ENCODE measurements around the gene FEZ2.

Gene FEZ2

GRCh38 chr2:36528274-36528673 lies 69.7 kb downstream of the FEZ2 start:
- no peak for DNase-seq

GRCh38 chr2:36526226-36526625 lies 71.7 kb downstream of the FEZ2 start:
- DNase-seq: no peak

DNA sequence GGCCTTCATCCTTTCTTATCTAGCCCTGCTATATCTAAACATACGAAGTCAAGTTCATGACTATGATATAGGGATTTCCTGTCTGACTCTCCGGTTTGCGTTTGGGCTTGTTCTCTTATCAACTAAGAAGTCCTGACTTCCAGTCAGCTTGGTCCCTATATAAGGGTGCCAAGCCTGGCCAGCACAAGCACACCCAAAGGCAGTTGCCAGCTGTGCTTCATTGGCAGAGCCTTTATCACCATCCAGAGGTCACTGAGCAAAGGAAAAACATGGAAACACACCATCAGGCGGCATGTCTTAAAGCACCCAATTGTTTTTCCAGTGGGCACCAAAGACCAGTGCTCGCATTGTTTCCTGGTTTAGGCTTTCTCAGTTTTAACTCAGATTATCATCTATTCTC lies 72.7 kb downstream of the FEZ2 start:
- no peak for DNase-seq

DNA sequence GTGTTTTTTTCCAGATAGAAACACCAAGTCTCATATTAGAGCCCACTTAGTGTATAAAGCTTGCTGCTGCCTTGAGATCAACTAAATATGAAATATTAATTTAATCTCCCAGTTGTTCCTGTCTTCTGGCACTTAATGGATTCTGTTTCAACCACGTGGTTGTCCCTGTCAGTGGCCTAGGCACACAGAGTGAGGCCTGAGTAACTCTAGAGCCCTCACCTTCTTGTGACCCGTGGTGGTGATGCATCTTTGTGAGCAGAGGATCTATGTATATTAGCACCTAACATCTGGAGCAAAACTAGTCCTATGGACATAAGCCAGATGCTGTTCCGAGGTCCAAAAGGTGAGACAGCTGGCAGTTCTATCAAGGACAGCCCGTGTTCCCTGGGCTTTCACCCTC lies 74.8 kb downstream of the FEZ2 start:
- no peak for DNase-seq

DNA sequence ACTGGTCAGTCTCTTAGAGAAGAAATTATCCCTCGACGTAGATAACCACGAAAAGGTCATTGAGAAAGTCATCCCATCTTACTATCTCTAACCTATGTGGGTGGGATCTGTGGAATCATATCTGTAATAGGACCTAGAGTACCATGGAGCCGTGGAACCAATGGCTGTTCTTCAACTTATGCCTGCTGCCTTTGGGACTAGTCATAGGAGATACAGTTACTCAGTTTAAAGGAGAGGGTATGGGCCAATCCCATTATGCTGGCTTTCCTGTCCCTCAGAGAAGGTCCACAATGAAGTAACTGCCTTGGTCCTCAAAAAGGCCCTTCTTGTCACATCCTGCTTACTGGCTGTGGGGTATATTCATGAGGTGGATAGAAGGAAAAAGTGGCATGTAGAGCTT lies 77.5 kb downstream of the FEZ2 start:
- DNase-seq: no peak

DNA sequence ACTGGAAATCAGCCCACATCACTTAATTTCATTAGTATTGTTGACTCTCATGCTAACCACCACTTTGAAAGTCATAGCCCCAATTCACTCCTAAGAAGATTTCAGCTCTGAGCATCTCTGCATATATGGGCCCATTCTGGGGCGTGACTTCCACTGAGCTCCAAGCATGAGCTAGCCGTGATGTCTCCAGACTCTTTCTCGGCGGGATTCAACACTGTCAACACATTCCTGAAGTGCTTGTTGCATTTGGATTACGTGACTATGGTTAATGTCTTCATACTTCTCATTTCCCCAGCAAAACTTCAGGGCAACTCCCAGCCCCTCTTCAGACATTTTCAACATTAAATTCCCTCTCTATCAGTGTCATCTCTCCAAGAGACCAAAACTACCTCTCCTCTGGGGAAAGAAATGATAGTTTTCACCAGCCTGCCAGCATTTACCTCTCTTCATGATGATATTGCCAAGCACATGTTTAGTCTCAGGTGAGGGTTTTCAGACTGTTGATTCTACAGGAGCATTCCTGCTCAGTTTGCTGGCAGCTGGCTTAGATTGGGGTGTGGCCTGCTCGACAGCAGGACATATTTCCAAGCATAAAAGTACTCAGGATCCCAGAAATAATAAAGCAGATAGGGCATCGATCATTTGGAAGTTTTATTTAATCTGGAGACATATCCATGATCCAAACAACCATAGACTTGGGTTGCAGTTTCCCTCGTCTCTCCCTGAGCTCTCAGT lies 81.7 kb downstream of the FEZ2 start:
- DNase-seq: no peak

- DNase-seq: no peak
These were observed 82.4 kb downstream of the FEZ2 start for GRCh38 chr2:36515538-36515937.

GRCh38 chr2:36513661-36514060 lies 84.3 kb downstream of the FEZ2 start:
- DNase-seq: no peak

- DNase-seq: no peak
These were observed 85.3 kb downstream of the FEZ2 start for GRCh38 chr2:36512705-36513104.

- no peak for DNase-seq
These were observed 85.9 kb downstream of the FEZ2 start for GRCh38 chr2:36511858-36512603.

DNA sequence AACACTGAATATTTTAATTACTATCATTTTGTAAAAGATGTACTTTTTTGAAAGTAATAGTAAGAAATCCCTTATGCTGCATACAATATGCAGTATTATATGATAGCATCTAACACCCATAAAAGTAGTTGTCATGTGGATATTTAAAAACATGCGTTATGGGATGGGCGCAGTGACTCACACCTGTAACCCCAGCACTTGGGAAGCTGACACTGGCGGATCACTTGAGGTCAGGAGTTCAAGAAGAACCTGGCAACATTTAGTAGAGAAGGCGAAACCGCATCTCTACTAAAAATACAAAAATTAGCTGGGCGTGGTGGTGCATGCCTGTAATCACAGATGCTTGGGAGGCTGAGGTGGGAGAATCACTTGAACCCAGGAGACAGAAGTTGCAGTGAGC lies 88.9 kb downstream of the FEZ2 start:
- DNase-seq: no peak

DNA sequence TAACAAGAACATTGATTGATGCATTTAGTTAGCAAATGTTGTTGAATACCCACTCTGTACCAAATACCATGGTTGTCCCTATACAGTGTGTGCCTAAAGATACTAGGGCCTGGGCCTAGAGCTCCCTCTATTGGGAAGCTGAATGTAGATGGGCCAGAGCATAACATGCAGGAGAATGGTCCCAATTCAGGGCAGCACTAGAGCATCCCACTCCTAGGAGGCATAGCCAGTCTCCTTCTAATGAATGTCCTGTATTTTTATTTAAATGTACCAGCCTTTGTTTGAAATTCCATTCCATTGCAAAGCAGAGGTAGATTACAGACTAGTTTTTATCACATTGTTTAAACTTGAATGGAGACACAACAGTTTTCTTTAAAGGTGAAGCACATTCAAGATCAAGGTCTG lies 90.6 kb downstream of the FEZ2 start:
- no peak for DNase-seq
